ENCODE measurements around the gene LRG1.

GRCh38 chr19:4512070-4512469, 27.8 kb downstream of the LRG1 start:
- TF ChIP-seq CREB1 (IDR thresholded peaks at IDR 0.05; ENCODE audit: low read depth) (no peak), EZH2 (IDR thresholded peaks at IDR 0.05; ENCODE audit: borderline replicate concordance, control insufficient read depth, low read depth, low read length) (no peak), SIX5 (IDR thresholded peaks at IDR 0.05; ENCODE audit: low read depth, low read length, severe bottlenecking) (no peak), NR2C2 (IDR thresholded peaks at IDR 0.05; ENCODE audit: borderline replicate concordance, control insufficient read depth, insufficient read length, low read depth) (no peak), RAD21 (IDR thresholded peaks at IDR 0.05; ENCODE audit: insufficient read depth, low read depth, low read length) (no peak), GABPA (IDR thresholded peaks at IDR 0.05; ENCODE audit: low read depth) (no peak), NRF1 (conservative IDR thresholded peaks at IDR 0.05; ENCODE audit: low read depth, low read length) (no peak), RBBP5 (conservative IDR thresholded peaks at IDR 0.05) (no peak), POLR2AphosphoS2 (IDR thresholded peaks at IDR 0.05; ENCODE audit: low read depth, low read length) (no peak), HCFC1 (IDR thresholded peaks at IDR 0.05; ENCODE audit: low read length) (no peak), BHLHE40 (IDR thresholded peaks at IDR 0.05; ENCODE audit: borderline replicate concordance in 1 of 2, low read depth in 2 of 2, low read length in 1 of 2) (no peak)
- TF ChIP-seq, protein P1, sequence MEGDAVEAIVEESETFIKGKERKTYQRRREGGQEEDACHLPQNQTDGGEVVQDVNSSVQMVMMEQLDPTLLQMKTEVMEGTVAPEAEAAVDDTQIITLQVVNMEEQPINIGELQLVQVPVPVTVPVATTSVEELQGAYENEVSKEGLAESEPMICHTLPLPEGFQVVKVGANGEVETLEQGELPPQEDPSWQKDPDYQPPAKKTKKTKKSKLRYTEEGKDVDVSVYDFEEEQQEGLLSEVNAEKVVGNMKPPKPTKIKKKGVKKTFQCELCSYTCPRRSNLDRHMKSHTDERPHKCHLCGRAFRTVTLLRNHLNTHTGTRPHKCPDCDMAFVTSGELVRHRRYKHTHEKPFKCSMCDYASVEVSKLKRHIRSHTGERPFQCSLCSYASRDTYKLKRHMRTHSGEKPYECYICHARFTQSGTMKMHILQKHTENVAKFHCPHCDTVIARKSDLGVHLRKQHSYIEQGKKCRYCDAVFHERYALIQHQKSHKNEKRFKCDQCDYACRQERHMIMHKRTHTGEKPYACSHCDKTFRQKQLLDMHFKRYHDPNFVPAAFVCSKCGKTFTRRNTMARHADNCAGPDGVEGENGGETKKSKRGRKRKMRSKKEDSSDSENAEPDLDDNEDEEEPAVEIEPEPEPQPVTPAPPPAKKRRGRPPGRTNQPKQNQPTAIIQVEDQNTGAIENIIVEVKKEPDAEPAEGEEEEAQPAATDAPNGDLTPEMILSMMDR (IDR thresholded peaks at IDR 0.05 in 2 of 3, conservative IDR thresholded peaks at IDR 0.05 in 1 of 3; ENCODE audit: control insufficient read depth in 2 of 3, extremely low read depth in 1 of 3, insufficient read depth in 1 of 3, low read depth in 3 of 3, low read length in 3 of 3): no peak
